ENCODE results near the gene MRM1.

GRCh38 chr17:36610474-36610873 is 9.1 kb downstream of the MRM1 start:
- TF ChIP-seq CTCF (IDR thresholded peaks at IDR 0.05) (no peak), EP300 (IDR thresholded peaks at IDR 0.05) (no peak), POLR2A (IDR thresholded peaks at IDR 0.05) (no peak), POLR2AphosphoS5 (IDR thresholded peaks at IDR 0.05) (no peak)
